Esophagus (tissue), 2 donors: ENCODE measurements around the gene HMGN4. TPM values are rescaled to one million over a fixed set of nuclear protein-coding genes. Genes with fewer than 3 reads are reported as not detected.
"Not testable (repeated sequence)": the region's sequence is repeated elsewhere in the genome, so short reads cannot be mapped to it uniquely, and the experiment has no call there.

Experiments used
- H3K27ac ChIP-seq, 2 donors: one replicate each; pipeline ENCODE4 v1.5.1; 2013; ENCODE audit warnings: low read depth in 2 of 2, mild to moderate bottlenecking in 2 of 2, inconsistent platforms in 1 of 2, low read length in 1 of 2, moderate library complexity in 1 of 2
- H3K27me3 ChIP-seq, 2 donors: one replicate each; pipeline ENCODE4 v1.6.1; 2013; ENCODE audit warnings: low read length in 2 of 2, control low read depth in 1 of 2, mild to moderate bottlenecking in 1 of 2; ENCODE audit not compliant: insufficient read depth in 2 of 2, control insufficient read depth in 1 of 2
- H3K36me3 ChIP-seq, 2 donors: one replicate each; pipeline ENCODE4 v1.6.1; 2013; ENCODE audit warnings: low read length in 1 of 2; ENCODE audit not compliant: control insufficient read depth in 2 of 2, insufficient read depth in 2 of 2
- H3K4me1 ChIP-seq, 2 donors: one replicate each; pipeline ENCODE4 v1.6.1; 2013; ENCODE audit warnings: low read length in 1 of 2; ENCODE audit not compliant: control insufficient read depth in 2 of 2, insufficient read depth in 2 of 2
- H3K4me3 ChIP-seq, 2 donors: one replicate each; pipeline ENCODE4 v1.5.1; 2013; ENCODE audit warnings: low read length in 2 of 2, mild to moderate bottlenecking in 2 of 2, low read depth in 1 of 2, moderate library complexity in 1 of 2
- H3K9me3 ChIP-seq, 2 donors: one replicate each; pipeline ENCODE4 v1.6.1; 2013; ENCODE audit warnings: mild to moderate bottlenecking in 2 of 2, low read depth in 1 of 2, low read length in 1 of 2, moderate library complexity in 1 of 2; ENCODE audit not compliant: control insufficient read depth in 2 of 2, insufficient read depth in 1 of 2
- WGBS, 2 donors: extraction: QIAGEN DNeasy Blood & Tissue Kit; methylation state at CpG; one replicate each; pipeline ENCODE4 v1.1.7; 2013; 5-methylcytosine and 5-hydroxymethylcytosine counted together
- polyA plus RNA-seq, 2 donors: library from polyadenylated mRNA; stranded (reverse); fragments of 200-250 nt; gene quantifications; one replicate each; pipeline ENCODE4 v1.2.3, GENCODE V29; 2013
- donor health status: healthy with polysubstance abuse.
- donor health status: Bipolar disorder and iron deficiency.

Gene HMGN4
- polyA plus RNA-seq, 2 donors = 6.4 to 27.5 TPM

DNA sequence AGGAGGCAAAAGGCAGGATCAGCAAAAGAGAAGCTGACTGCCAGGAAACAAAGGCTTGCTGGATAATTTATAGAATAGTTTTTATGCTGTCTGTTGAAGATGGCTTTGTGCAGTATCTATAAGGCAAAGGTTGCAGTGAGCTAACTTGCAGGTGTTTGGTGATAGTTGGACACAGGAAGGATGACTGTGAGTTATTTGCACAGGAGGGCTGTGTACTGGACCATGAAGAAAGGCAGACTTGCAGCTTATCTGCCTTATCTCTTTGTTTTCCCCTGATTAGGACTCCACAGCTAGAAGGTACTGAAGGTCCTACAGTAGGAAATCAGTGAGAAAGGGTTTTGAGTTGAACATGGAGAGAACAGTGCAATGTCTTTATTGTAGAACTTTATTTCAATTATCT is 36.0 kb upstream of the HMGN4 start:
- peaks cover 0 to 4% of the 10 kb centered on the region in 2 donors for H3K9me3 ChIP-seq
- H3K4me3 ChIP-seq = peak overlapping the region in 1 of 2 donors; percentile 41
- H3K36me3 ChIP-seq = no peaks in the 10 kb centered on the region
- H3K4me1 ChIP-seq = peaks cover 3 to 5% of the 10 kb centered on the region in 2 donors
- H3K27me3 ChIP-seq = peaks cover 3% of the 10 kb centered on the region in 2 donors
- no peak overlapping the region for H3K27ac ChIP-seq

DNA sequence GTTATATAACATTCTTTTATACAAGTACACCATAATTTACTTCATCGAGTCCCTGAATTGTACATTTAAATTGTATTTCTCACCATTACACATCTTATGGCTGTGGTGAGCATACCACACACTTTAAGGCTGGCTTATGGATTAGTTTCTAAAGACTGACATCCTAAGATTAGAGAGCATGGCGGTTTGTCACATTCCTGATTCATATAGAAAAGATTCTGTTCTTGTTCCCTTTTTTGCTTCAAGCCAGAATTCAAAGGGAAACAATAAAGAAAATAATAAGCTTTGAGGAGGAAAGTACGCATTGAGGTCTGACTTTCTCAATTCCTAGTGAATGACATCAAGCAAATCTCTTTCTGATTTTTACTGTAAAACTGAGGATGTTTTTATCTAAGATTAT is 35.5 kb upstream of the HMGN4 start:
- Histone ChIP-seq H3K9me3 (peaks cover 0 to 4% of the 10 kb centered on the region in 2 donors), H3K4me1 (peaks cover 3 to 5% of the 10 kb centered on the region in 2 donors), H3K27ac (no peak overlapping the region), H3K4me3 (no peak overlapping the region), H3K36me3 (no peaks in the 10 kb centered on the region), H3K27me3 (peaks cover 3% of the 10 kb centered on the region in 2 donors)
- 88 to 93% methylated on average over 3 of the region's 3 CpGs for WGBS, 2 donors

DNA sequence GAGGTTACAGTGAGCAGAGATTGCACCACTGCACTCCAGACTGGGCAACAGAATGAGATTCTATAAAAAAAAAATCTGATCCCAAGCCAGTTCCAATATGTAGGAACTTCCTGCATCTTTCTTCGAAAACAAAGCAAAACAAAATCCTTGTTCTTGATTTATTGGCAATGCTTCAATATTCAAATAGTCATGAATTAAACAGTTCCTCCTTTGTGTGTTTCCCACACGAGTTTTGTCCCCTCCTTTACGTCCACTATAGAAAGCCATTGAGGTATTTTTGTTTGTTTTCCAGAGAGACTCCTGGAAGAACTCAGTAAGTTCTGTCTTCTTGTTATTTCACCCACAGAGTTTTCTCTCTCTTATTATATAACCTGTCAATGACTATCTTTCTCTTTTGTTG is 30.5 kb upstream of the HMGN4 start:
- H3K27me3 ChIP-seq = peaks cover 0 to 2% of the 10 kb centered on the region in 2 donors
- H3K36me3 ChIP-seq = no peaks in the 10 kb centered on the region
- WGBS, 2 donors = 54 to 61% methylated on average over 3 of the region's 3 CpGs
- no peaks in the 10 kb centered on the region for H3K9me3 ChIP-seq
- H3K4me3 ChIP-seq = no peak overlapping the region
- no peak overlapping the region for H3K27ac ChIP-seq
- no peaks in the 10 kb centered on the region for H3K4me1 ChIP-seq

DNA sequence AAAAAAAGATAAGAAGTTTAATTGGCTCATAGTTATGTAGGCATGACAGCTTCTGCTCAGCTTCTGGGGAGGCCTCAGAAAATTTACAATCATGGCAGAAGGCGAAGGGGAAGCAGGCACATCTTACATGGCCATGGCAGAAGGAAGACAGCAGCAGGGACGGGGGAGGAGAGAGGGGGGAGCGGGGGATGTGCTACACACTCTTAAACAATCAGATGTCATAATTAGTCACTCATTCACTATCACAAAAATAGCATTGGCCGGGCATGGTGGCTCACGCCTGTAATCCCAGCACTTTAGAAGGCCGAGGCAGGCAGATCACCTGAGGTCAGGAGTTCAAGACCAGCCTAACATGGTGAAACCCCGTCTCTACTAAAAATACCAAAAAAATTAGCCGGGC is 27.1 kb upstream of the HMGN4 start:
- H3K4me1 ChIP-seq, H3K4me3 ChIP-seq, H3K27me3 ChIP-seq, H3K36me3 ChIP-seq, H3K27ac ChIP-seq, H3K9me3 ChIP-seq: not testable (repeated sequence)
- WGBS, 2 donors = 81% methylated on average over 8 of the region's 8 CpGs

DNA sequence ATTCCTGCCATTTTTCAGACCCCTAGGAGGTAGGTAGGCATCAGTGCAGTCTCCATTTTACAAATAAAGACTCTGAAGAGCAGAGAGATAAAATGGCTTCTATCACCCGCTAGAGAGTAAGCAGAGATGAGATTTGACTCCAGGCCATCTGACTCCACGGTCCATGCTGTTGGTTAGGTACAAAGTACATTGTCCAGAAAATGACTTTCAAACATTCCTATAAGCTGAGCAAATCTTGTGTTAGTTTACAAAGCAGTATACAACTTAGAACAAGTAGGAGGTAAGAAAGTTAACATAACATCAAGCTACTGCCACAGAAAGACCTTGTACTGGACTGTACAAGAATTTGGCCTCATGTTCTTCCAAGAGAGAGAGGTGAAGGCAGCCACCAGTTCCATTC is 23.2 kb upstream of the HMGN4 start:
- no peaks in the 10 kb centered on the region for H3K9me3 ChIP-seq
- no peaks in the 10 kb centered on the region for H3K4me1 ChIP-seq
- H3K27ac ChIP-seq = no peak overlapping the region
- H3K36me3 ChIP-seq = no peaks in the 10 kb centered on the region
- H3K4me3 ChIP-seq = no peak overlapping the region
- no peaks in the 10 kb centered on the region for H3K27me3 ChIP-seq
- WGBS, 2 donors = 80 to 87% methylated on average over 2 of the region's 2 CpGs

DNA sequence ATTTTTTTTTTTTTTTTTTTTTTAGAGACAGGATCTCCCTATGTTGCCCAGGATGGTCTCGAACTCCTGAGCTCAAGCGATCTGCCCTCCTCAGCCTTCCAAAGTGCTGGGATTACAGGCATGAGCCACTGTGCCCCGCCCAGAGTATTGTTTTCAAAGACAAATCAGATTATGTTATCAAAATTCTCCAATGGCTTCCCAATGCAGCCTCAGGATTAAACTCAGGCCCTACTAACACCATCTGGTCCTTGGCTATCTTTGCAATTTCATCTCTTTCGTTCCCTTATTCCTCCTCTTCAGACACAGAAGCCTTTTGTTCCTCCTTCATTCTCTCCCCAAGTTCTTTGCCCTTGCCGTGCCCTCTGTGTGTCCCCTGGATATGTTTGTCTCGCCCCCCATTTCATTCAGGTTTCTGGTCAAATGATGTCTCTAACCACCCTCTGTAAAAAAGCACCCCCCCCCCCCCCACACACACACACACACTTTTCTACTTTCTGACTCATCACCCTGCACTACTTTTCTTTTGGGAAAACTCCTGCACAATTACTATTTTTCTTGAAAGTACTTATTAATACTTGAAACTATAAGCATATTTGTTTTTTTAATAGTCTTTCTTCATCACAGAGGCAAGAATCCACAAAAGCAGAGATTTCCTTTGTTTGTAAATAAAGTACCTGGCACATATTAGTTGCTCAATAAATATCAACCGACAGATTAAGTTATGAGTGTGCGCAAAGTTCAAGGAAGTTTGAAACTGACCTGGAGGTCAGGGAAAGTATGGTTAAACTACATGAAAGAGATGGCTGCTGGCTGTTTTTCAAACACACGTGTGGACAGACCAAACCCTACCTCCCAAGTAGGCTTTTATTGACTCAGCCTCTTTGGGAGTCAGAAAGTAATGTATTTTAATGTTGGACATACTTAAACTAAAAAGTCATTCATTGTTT is 21.4 kb upstream of the HMGN4 start:
- WGBS, 2 donors = 80% methylated on average over 9 of the region's 9 CpGs
- Histone ChIP-seq H3K4me3 (no peak overlapping the region), H3K4me1 (no peaks in the 10 kb centered on the region), H3K27me3 (no peaks in the 10 kb centered on the region), H3K9me3 (no peaks in the 10 kb centered on the region), H3K27ac (no peak overlapping the region), H3K36me3 (no peaks in the 10 kb centered on the region)

DNA sequence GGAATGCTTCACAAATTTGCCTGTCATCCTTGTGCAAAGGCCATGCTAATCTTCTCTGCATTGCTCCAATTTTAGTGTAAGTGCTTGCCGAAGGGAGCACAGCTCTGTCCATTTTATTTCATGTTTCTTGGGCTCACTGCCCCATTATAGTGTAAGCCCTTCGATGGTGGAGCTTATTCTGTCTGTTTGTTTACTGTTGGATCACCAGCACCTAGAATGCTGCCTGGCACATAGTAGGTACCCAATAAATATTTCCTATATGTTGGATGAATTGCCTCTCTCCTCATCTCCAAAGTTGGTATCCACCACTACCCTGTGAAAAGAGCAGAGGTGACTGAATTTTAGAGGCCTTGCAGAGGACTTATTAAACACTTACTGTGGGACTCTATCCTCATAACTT is 18.8 kb upstream of the HMGN4 start:
- 93 to 94% methylated on average over 2 of the region's 2 CpGs for WGBS, 2 donors
- Histone ChIP-seq H3K27ac (no peak overlapping the region), H3K4me3 (no peak overlapping the region), H3K36me3 (no peaks in the 10 kb centered on the region), H3K9me3 (no peaks in the 10 kb centered on the region), H3K4me1 (peaks cover 0 to 3% of the 10 kb centered on the region in 2 donors), H3K27me3 (no peaks in the 10 kb centered on the region)

DNA sequence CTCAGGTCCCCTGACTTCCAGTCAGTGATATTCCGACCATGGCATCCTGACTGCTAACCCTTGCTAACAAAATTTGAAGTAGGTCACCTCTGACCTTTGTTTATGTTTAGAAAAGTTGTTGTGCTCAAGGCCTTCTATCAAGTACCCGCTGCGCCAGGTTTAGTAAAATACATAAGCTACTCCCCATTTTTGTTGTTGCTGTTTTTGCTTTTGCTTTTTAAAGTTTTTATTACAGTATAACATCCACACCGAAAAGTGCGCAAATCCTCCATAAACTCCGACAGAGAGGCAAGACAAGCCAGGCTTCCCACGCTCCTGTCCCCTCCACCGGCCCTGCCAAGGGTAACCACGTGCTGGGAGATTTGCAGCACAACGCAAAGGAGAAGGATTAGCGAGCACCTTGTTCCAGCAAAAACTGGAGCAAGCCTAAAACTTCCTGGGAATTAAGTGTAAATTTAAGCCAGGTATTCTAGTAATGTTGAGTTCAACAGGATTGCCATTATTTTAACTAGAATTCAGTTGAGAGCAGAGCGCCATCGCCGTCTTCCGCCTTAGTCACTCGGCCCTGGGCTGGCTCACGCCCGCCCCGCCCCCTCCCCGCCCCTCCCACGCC is 17.8 kb upstream of the HMGN4 start:
- H3K27ac ChIP-seq = peak overlapping the region; percentile 92 to 98
- 14 to 17% methylated on average over 19 to 21 of the region's 21 CpGs for WGBS, 2 donors
- no peaks in the 10 kb centered on the region for H3K9me3 ChIP-seq
- no peaks in the 10 kb centered on the region for H3K36me3 ChIP-seq
- H3K4me1 ChIP-seq = peaks cover 0 to 3% of the 10 kb centered on the region in 2 donors
- peak overlapping the region in 1 of 2 donors; percentile 46 for H3K4me3 ChIP-seq
- no peaks in the 10 kb centered on the region for H3K27me3 ChIP-seq

DNA sequence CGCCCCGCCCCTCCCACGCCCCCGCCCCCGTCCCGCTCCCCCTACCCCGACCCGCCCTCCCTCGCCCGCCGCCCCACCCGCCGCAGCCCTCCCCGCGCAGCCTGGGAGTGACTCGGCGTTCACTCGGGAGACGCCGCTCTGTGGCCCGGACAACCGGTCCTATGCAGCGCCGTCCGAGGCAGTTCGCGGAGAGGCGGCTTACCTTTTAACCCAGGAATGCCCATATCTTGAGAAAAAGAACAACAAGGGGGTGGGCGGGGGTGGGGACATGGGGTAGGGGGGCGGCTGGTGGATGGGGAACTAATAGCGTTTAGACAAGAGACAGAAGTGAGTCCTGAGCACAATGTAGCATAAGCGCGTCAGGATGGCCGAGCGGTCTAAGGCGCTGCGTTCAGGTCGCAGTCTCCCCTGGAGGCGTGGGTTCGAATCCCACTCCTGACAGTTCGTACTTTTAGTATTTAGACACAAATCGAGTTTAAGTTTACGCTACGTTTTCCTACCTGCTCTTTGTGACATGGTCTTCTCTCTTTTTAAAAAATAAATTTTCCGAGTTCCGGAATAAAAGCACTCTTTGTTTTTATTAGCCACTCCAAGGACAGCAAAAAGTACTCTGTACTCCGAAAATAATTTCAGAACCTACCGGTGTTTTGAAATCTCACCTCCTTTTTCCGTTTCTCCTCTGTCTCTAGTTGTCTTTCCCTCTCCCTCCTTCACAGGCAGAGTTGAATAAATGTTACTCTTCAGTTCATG is 17.1 kb upstream of the HMGN4 start:
- Histone ChIP-seq H3K4me1 (peaks cover 0 to 3% of the 10 kb centered on the region in 2 donors), H3K36me3 (no peaks in the 10 kb centered on the region), H3K9me3 (no peaks in the 10 kb centered on the region), H3K27ac (peak overlapping the region; percentile 97 to 98), H3K4me3 (peak overlapping the region; percentile 27 to 60), H3K27me3 (no peaks in the 10 kb centered on the region)
- 0 to 1% methylated on average over 47 to 48 of the region's 49 CpGs for WGBS, 2 donors
